HG02678 (cell line): ENCODE results near the gene RPP25.
A peak's percentile ranks its signal among the peaks of the same experiment; 100 is the strongest.
"Not testable (repeated sequence)": the region's sequence is repeated elsewhere in the genome, so short reads cannot be mapped to it uniquely, and the experiment has no call there.

Experiments used
- ATAC-seq: cut with Tn5 transposase; IDR thresholded peaks from one replicate; pipeline ENCODE4 v1.9.1; 2021; ENCODE audit warnings: mild to moderate bottlenecking, moderate library complexity; ENCODE audit not compliant: unreplicated experiment

Gene RPP25

DNA sequence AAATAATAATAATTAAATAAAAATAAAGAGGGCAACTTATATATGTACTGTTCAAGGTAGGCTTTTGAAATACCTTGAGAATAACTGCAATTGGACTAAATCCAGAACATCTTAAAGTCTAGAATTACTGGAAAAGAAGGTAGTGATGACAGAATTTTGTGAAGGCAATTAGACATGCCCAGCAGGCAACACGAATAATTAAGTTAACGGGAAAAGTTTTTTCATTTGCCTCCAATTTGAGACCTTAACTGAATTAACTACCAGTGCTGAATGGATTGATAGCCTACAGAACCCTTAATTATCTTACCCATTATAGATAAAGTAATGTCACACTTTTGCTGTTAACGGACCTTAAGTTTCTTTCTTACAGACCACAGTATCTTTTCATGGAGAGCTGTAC lies 32.0 kb downstream of the RPP25 start:
- ATAC-seq: no peak

GRCh38 chr15:74920456-74920855 lies 36.1 kb downstream of the RPP25 start:
- ATAC-seq: no peak

DNA sequence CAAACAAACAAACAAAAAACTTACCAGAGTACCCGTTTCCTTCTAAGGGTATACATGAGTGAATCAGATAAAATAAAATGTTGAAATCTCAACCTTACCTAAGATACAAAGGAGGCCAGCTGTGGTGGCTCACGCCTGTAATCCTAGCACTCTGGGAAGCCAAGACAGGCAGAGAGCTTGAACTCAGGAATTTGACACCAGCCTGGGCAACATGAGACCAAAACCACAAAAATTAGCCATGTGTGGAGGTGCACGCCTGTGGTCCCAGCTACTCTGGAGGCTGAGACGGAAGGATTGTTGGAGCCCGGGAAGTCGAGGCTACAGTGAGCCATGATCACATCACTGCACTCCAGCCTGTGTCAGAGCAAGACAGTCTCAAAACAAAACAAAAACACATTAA lies 38.9 kb downstream of the RPP25 start:
- ATAC-seq: no peak

GRCh38 chr15:74913799-74914198 lies 42.8 kb downstream of the RPP25 start:
- not testable (repeated sequence) for ATAC-seq

DNA sequence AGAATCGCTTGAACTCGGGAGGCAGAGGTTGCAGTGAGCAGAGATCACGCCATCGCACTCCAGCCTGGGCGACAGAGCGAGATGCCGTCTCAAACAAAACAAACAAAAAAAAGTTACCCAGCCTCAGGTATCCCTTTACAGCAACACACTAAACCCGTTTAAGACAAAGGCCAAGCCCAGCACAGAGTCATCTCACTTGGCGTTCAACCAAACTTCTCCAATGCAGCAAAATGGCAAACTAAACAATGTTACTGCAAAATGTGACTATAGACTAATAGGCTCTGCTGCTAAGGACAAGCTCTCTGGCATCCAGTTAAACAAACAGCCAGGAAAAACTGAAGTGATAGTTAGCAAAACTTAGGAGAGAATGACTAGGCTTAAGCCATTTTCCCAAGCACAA lies 43.5 kb downstream of the RPP25 start:
- no peak for ATAC-seq

GRCh38 chr15:74908635-74909034 lies 47.9 kb downstream of the RPP25 start:
- ATAC-seq: no peak

DNA sequence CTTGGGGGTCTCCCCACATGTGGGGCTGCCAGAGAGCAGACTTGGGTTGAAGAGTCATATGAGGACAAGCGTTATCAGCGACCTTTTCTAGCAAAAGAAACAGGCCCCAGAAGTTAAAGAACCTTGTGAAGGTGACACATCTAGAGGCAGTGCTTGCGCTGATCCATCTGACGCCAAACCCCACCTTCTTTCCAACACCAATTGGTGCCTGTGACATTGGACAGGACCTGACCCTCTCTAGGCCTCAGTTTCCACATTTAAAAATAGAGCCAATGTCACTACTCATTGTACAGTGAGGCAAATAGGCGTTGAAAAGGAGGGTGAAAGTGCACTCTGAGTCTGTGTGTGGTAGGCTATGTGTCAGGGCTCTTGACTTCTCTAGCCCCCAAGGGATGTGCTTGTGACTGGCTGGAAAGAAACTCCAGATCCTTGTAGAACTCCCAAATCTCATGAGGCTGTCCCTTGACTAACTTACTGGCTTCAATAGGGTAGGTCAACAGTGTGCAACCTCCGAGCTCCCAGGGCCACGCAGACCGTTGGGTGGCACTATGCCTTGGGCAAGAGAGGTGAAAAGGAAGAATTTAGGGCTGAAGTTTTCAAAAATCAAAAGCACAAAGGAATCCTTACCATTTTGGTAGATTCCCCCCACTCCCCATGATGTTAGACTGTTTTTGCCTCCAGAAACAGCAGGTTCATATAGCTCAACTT lies 49.3 kb downstream of the RPP25 start:
- no peak for ATAC-seq

DNA sequence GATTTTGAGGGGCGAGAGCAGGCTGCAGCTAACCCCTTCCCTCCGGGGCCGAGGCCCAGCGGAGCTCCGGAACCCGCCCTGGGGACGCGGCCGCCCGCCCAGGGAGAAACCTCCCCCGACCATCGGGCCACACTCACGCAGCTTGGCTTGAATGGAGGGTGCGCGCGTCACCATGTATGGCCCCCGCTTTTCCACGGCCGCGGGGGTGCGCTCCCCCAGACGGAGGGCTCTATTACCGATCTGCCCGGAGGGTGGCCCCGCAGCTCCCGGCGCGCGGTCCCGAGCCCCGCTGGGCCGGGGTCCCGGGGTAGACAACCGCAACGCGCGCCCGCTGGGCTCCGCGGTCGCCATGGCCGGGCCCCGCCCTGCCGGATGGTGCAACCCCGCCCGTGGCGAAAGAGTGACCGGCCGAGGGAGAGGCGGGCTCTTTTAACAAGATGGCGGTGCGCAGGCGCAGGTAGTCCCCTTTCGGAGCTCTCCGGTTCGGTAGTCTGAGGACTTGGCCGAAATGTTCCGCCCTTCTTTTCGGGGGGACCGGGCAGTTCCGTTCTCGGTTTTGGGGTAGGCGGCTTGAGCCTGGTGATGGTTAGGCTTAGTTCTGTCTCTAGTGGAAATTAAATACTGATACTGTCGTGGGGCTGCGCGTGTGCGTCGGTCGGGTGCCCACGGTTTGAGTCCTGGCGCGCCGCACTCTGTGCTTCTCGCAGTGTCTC lies 50.0 kb downstream of the RPP25 start, which contains the start of gene FAM219B:
FAM219B (minus strand) TSS at position 402 of the 713 bp plus-strand sequence; CDS start at position 351, 51 bp downstream.
- peak; percentile 84 for ATAC-seq

DNA sequence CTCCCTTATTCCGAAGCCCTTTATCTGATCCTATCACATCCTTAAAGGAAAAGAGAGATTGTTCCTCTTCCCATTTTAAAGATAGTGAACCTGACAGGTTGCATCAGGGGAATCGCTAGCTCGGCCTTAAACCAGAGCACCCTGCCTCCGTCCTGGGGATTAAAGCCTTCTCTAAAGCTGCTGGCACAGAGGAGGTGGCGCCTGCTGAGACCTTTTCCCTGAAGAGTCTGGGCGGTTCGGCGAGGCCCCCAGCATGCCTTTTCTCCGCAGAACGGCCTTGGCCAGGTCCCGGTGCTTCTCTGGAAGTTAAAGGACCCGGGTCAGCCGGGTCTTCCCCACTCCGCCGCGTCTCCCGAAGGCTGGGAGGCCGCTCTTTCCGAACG lies 50.5 kb downstream of the RPP25 start:
- ATAC-seq: peak; percentile 21
